DND-41 (cell line): ENCODE data around the gene WRAP53.

ENCODE experiments used
- ATAC-seq: fragments of 200-7000 bp; cut with Tn5 transposase; 3 replicates; pipeline ENCODE4 v1.9.1; 2021; ENCODE audit warnings: low read depth; ENCODE audit not compliant: insufficient read depth
- DNase-seq: peaks from one replicate; pipeline ENCODE4 v3.0.0-alpha.2; 2020
- H2AFZ ChIP-seq: 2 replicates; pipeline ENCODE4 v1.6.0; 2012; ENCODE audit warnings: low read depth, low read length
- H3K27ac ChIP-seq: 2 replicates; pipeline ENCODE4 v1.5.1; 2012; ENCODE audit warnings: low read length, inconsistent platforms
- H3K27me3 ChIP-seq: fragments of 200-600 bp; sonication (generic); 2 replicates; pipeline ENCODE4 v1.6.0; 2012; ENCODE audit warnings: low read length, mild to moderate bottlenecking, inconsistent platforms; ENCODE audit not compliant: insufficient read depth, poor library complexity
- H3K36me3 ChIP-seq: 2 replicates; pipeline ENCODE4 v1.5.1; 2012; ENCODE audit warnings: low read length, inconsistent platforms; ENCODE audit not compliant: insufficient read depth
- H3K4me1 ChIP-seq: 2 replicates; pipeline ENCODE4 v1.5.1; 2012; ENCODE audit warnings: mild to moderate bottlenecking, low read length; ENCODE audit not compliant: insufficient read depth
- H3K4me2 ChIP-seq: 2 replicates; pipeline ENCODE4 v1.6.0; 2012; ENCODE audit warnings: mild to moderate bottlenecking, moderate library complexity, low read length, inconsistent platforms; ENCODE audit not compliant: insufficient read depth
- H3K4me3 ChIP-seq, 2 experiments: fragments of 200-600 bp in 1 of 2; shearing (Covaris generic) in 1 of 2; 2 replicates each; pipeline ENCODE4 v1.5.1; 2012 to 2016; ENCODE audit warnings: inconsistent platforms in 2 of 2, low read length in 2 of 2, mild to moderate bottlenecking in 2 of 2, low read depth in 1 of 2, moderate library complexity in 1 of 2
- H3K79me2 ChIP-seq: 2 replicates; pipeline ENCODE4 v1.6.0; 2012; ENCODE audit warnings: low read length, inconsistent platforms; ENCODE audit not compliant: insufficient read depth
- H3K9ac ChIP-seq: 2 replicates; pipeline ENCODE4 v1.6.0; 2012; ENCODE audit warnings: low read depth, mild to moderate bottlenecking, inconsistent platforms, low read length, moderate library complexity
- H3K9me3 ChIP-seq: 2 replicates; pipeline ENCODE4 v1.5.1; 2012; ENCODE audit warnings: low read length, moderate library complexity, mild to moderate bottlenecking, inconsistent platforms; ENCODE audit not compliant: insufficient read depth, severe bottlenecking
- H4K20me1 ChIP-seq: 2 replicates; pipeline ENCODE4 v1.6.0; 2012; ENCODE audit warnings: low read length; ENCODE audit not compliant: insufficient read depth
- EZH2 ChIP-seq: IDR thresholded peaks from 3 replicates; pipeline ENCODE4 v1.6.1; 2012; ENCODE audit warnings: borderline replicate concordance, low read depth, mild to moderate bottlenecking, moderate library complexity, low read length, inconsistent platforms; ENCODE audit not compliant: severe bottlenecking
- TF ChIP-seq, protein P1 (sequence below): IDR thresholded peaks from 2 replicates; pipeline ENCODE4 v1.5.1; 2012; ENCODE audit warnings: borderline replicate concordance, low read length, moderate library complexity, mild to moderate bottlenecking; ENCODE audit not compliant: poor library complexity, severe bottlenecking; ENCODE audit errors: extremely low read depth

WRAP53 gene

DNA sequence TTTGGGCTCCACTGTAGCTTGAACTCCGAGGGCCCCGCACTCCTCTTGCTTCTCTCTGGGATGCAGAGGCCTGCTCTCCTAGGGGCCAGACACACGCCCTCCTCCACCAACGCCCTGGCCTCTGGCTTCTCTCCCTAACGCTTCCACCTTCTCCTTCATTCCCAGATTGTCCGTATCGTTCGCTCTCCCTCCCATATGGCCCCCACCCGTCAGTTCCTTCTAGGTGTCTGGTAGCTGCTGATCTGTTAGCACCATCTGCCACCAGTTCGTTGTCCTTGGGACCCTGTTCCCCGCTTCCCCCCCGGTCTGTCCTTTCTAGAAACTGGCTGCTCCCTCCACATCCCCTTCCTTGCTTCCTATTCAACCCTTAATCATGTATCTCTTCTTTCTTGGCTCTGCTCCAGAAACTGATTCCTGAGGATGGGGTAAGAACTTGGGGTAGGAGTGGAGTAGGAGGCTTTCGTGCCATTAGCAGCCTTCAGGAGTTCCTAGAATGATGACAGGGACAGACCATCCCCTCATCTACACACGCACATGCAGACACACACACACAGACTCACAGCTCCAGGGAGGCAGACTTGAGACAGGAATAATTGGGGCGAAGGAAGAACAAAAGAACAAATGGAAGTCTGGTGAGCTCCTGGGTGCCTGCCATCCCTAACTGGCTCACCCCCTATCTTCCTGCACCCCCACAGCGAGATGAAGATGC, 33.3 kb upstream of the WRAP53 start:
- H3K4me2 ChIP-seq, result no peak overlapping the region
- no peaks in the 10 kb centered on the region for H3K9me3 ChIP-seq
- no peaks in the 10 kb centered on the region for H3K36me3 ChIP-seq
- H2AFZ ChIP-seq, result no peak overlapping the region
- no peaks in the 10 kb centered on the region for H3K79me2 ChIP-seq
- no peak overlapping the region for H3K9ac ChIP-seq
- no peak for ATAC-seq
- DNase-seq, result no peak
- peaks cover 10% of the 10 kb centered on the region for H3K4me1 ChIP-seq
- no peak overlapping the region for H3K27ac ChIP-seq
- H3K27me3 ChIP-seq, result peaks cover 17% of the 10 kb centered on the region
- no peak for TF ChIP-seq EZH2
- TF ChIP-seq, protein P1, sequence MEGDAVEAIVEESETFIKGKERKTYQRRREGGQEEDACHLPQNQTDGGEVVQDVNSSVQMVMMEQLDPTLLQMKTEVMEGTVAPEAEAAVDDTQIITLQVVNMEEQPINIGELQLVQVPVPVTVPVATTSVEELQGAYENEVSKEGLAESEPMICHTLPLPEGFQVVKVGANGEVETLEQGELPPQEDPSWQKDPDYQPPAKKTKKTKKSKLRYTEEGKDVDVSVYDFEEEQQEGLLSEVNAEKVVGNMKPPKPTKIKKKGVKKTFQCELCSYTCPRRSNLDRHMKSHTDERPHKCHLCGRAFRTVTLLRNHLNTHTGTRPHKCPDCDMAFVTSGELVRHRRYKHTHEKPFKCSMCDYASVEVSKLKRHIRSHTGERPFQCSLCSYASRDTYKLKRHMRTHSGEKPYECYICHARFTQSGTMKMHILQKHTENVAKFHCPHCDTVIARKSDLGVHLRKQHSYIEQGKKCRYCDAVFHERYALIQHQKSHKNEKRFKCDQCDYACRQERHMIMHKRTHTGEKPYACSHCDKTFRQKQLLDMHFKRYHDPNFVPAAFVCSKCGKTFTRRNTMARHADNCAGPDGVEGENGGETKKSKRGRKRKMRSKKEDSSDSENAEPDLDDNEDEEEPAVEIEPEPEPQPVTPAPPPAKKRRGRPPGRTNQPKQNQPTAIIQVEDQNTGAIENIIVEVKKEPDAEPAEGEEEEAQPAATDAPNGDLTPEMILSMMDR, result no peak
- H4K20me1 ChIP-seq, result no peaks in the 10 kb centered on the region
- H3K4me3 ChIP-seq, result no peak overlapping the region

DNA sequence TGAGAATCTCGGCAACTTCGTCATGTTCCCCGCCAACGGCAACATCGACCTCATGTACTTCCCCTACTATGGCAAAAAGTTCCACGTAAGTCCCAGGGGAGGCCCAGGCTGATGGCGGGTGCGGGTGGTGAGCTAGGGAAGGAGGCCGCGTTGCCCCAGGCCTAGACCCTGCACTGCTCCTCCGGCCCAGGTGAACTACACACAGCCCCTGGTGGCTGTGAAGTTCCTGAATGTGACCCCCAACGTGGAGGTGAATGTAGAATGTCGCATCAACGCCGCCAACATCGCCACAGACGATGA, 32.8 kb upstream of the WRAP53 start:
- H3K9me3 ChIP-seq, result no peaks in the 10 kb centered on the region
- H3K27ac ChIP-seq, result no peak overlapping the region
- no peaks in the 10 kb centered on the region for H4K20me1 ChIP-seq
- no peak overlapping the region for H2AFZ ChIP-seq
- H3K9ac ChIP-seq, result no peak overlapping the region
- no peak overlapping the region for H3K4me2 ChIP-seq
- H3K4me3 ChIP-seq, result no peak overlapping the region
- H3K36me3 ChIP-seq, result no peaks in the 10 kb centered on the region
- DNase-seq (no peak), ATAC-seq (no peak)
- H3K79me2 ChIP-seq, result no peaks in the 10 kb centered on the region
- H3K27me3 ChIP-seq, result peaks cover 14% of the 10 kb centered on the region
- no peak for TF ChIP-seq EZH2
- TF ChIP-seq, protein P1, result no peak
- peaks cover 8% of the 10 kb centered on the region for H3K4me1 ChIP-seq

DNA sequence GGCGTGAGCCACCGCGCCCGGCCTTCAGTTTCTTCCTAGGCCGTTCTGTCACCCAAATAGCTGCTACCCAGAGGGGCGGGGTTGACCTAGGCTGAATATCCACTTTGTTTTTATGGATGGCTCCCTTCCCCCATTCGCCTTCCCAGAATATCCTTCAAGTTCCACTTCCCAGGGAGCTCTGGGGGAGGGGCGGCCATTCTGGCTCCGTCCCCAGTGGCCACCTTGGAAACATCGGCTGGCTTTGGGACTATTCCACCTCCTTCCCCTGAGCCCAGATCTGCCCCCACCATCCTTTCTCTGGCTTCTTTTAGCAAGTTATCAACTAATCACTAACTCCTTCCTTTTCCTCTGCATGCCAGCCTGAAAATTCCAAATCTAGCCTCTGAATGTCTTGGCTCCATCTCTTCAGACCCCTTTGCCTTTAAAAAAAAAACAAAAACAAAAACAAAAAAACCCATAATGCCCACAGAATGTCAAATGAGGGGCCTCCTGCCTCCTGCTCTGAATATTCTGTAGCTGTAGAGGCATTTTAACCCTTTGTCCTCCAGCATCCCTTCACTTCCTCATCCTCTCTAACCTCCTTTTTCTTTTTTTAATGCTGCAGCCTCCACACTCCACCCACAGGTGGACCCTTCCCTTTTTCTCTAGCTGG, 31.2 kb upstream of the WRAP53 start:
- H3K9ac ChIP-seq, result no peak overlapping the region
- H3K79me2 ChIP-seq, result no peaks in the 10 kb centered on the region
- no peak overlapping the region for H3K4me3 ChIP-seq
- ATAC-seq (no peak), DNase-seq (no peak)
- H3K4me2 ChIP-seq, result no peak overlapping the region
- TF ChIP-seq, protein P1, result no peak
- no peak for TF ChIP-seq EZH2
- H3K27me3 ChIP-seq, result peaks cover 13% of the 10 kb centered on the region
- no peaks in the 10 kb centered on the region for H3K36me3 ChIP-seq
- no peak overlapping the region for H2AFZ ChIP-seq
- no peaks in the 10 kb centered on the region for H4K20me1 ChIP-seq
- H3K9me3 ChIP-seq, result no peaks in the 10 kb centered on the region
- no peak overlapping the region for H3K27ac ChIP-seq
- no peaks in the 10 kb centered on the region for H3K4me1 ChIP-seq
